K562 (cell line): Measurements from ENCODE around the gene RER1. TPM values are rescaled to one million over a fixed set of nuclear protein-coding genes. Genes with fewer than 3 reads are reported as not detected.

ENCODE experiments used
- ATAC-seq: fragments of 200-7000 bp; cut with Tn5 transposase; 3 replicates; pipeline ENCODE4 v1.9.1; 2020; ENCODE audit warnings: moderate library complexity
- BruUV-seq: library from RNA; stranded (reverse); fragments of 400-500 nt; replicated peaks from 2 replicates; lab custom pipeline; 2021; lab: Mats Ljungman, UMichigan
- CTCF ChIA-PET: fragments of 300-600 bp; formaldehyde crosslinking; extraction: SDS; loops from one replicate; lab custom pipeline; 2021; ENCODE audit warnings: low intra/inter-chr PET ratio; lab: Yijun Ruan, JAX
- POLR2A ChIA-PET: fragments of 300-600, 350-650 bp; sonication (Branson Sonifier 250); formaldehyde crosslinking; extraction: SDS; loops from one replicate; lab custom pipeline; 2021; ENCODE audit warnings: antibody characterized with exemption, inconsistent platforms; lab: Yijun Ruan, JAX
- DNase-seq, 4 experiments: peaks; one replicate each; pipeline versions ENCODE4 v3.0.0 to v3.0.0-alpha.2; 2011 to 2018; ENCODE audit warnings: low spot score in 3 of 4, mixed read lengths in 3 of 4; ENCODE audit errors: extremely low read depth in 1 of 4
- FAIRE-seq: peaks from 2 replicates; lab custom pipeline; 2011; peaks lifted over from hg19 to GRCh38; lab: Jason Lieb, UNC
- H2AFZ ChIP-seq: 2 replicates; pipeline ENCODE4 v1.6.0; 2011; ENCODE audit warnings: low read depth, low read length, control low read depth, inconsistent platforms
- H3K27ac ChIP-seq: fragments of 200-600 bp; 3 replicates; pipeline ENCODE4 v1.8.0; 2011; ENCODE audit warnings: low read depth, mild to moderate bottlenecking, control low read depth, inconsistent platforms, low read length, moderate library complexity, mixed read lengths; ENCODE audit errors: extremely low read depth
- H3K27me3 ChIP-seq, 2 experiments: fragments of 300-600 bp in 1 of 2; 2 replicates in 1 of 2; 3 replicates in 1 of 2; pipeline versions ENCODE4 v1.6.0 to v1.8.0; 2011; ENCODE audit warnings: inconsistent platforms in 2 of 2, low read length in 2 of 2, mild to moderate bottlenecking in 1 of 2, mixed read lengths in 1 of 2, moderate library complexity in 1 of 2; ENCODE audit not compliant: control insufficient read depth in 2 of 2, insufficient read depth in 2 of 2
- H3K36me3 ChIP-seq: fragments of 300-600 bp; 3 replicates; pipeline ENCODE4 v1.8.0; 2011; ENCODE audit warnings: mild to moderate bottlenecking, low read length, inconsistent platforms; ENCODE audit not compliant: control insufficient read depth, insufficient read depth
- H3K4me1 ChIP-seq, 2 experiments: fragments of 200-600 bp in 1 of 2; replicated peaks in 1 of 2; 2 replicates in 1 of 2; 3 replicates in 1 of 2; pipeline versions ENCODE4 v1.5.1 to v1.8.0; 2011; ENCODE audit warnings: inconsistent platforms in 2 of 2, low read length in 2 of 2, mild to moderate bottlenecking in 1 of 2, mixed read lengths in 1 of 2, moderate library complexity in 1 of 2; ENCODE audit not compliant: control insufficient read depth in 2 of 2, insufficient read depth in 2 of 2
- H3K4me2 ChIP-seq: 2 replicates; pipeline ENCODE4 v1.6.1; 2011; ENCODE audit warnings: low read length, control low read depth, inconsistent platforms, mixed read lengths; ENCODE audit not compliant: insufficient read depth
- H3K4me3 ChIP-seq: fragments of 200-600 bp; sonication (generic), shearing (Covaris generic); 2 replicates; pipeline ENCODE4 v1.5.1; 2016; ENCODE audit warnings: control low read depth, inconsistent platforms
- H3K79me2 ChIP-seq: fragments of 200-600 bp; 3 replicates; pipeline ENCODE4 v1.8.0; 2011; ENCODE audit warnings: low read length, inconsistent platforms; ENCODE audit not compliant: control insufficient read depth, insufficient read depth
- H3K9ac ChIP-seq, 2 experiments: 2 replicates each; pipeline versions ENCODE4 v1.6.0 to v1.6.1; 2011; ENCODE audit warnings: low read depth in 2 of 2, low read length in 2 of 2, control low read depth in 1 of 2, inconsistent platforms in 1 of 2, mild to moderate bottlenecking in 1 of 2, mixed read lengths in 1 of 2; ENCODE audit not compliant: insufficient read depth in 1 of 2
- H3K9me1 ChIP-seq: one replicate; pipeline ENCODE4 v1.6.0; 2011; ENCODE audit warnings: inconsistent platforms, mild to moderate bottlenecking, low read length, moderate library complexity; ENCODE audit not compliant: control insufficient read depth, insufficient read depth
- H3K9me3 ChIP-seq: replicated peaks from 2 replicates; pipeline ENCODE4 v1.5.1; 2011; ENCODE audit warnings: low read depth, low read length, inconsistent platforms; ENCODE audit not compliant: control insufficient read depth, insufficient read depth
- H4K20me1 ChIP-seq: replicated peaks from 2 replicates; pipeline ENCODE4 v1.6.1; 2011; ENCODE audit warnings: low read length, inconsistent platforms, mixed read lengths; ENCODE audit not compliant: control insufficient read depth, insufficient read depth
- BMI1 ChIP-seq: fragments of 150-350 bp; IDR thresholded peaks from 2 replicates; pipeline ENCODE4 v1.6.1; 2014; ENCODE audit warnings: low read length
- EWSR1 ChIP-seq: fragments of 450-650 bp; IDR thresholded peaks from 2 replicates; pipeline ENCODE4 v1.6.1; 2018; ENCODE audit warnings: borderline replicate concordance, mild to moderate bottlenecking, low read depth, moderate library complexity; ENCODE audit not compliant: partially characterized antibody
- GABPA ChIP-seq: fragments of 200-800 bp; sonication (Bioruptor generic); conservative IDR thresholded peaks from 2 replicates; pipeline ENCODE4 v1.6.1; 2016; ENCODE audit warnings: low read depth, missing genetic modification characterization, missing compliant biosample characterization
- HCFC1 ChIP-seq: IDR thresholded peaks from 2 replicates; pipeline ENCODE4 v1.6.1; 2012; ENCODE audit warnings: low read depth, low read length, improper control_type of control experiment
- MTF1 ChIP-seq: fragments of 250-450 bp; sonication (Bioruptor Pico); IDR thresholded peaks from 2 replicates; pipeline ENCODE4 v1.9.0; 2021; ENCODE audit warnings: moderate library complexity, mild to moderate bottlenecking, inconsistent platforms, borderline replicate concordance
- PML ChIP-seq: IDR thresholded peaks from 2 replicates; pipeline ENCODE4 v1.6.1; 2012; ENCODE audit warnings: low read length, inconsistent platforms
- POLR2G ChIP-seq: fragments of 200-400 bp; formaldehyde crosslinking; IDR thresholded peaks from 2 replicates; pipeline ENCODE4 v1.6.1; 2017; ENCODE audit warnings: low read depth, mild to moderate bottlenecking, antibody characterized with exemption, low read length, moderate library complexity
- SAFB ChIP-seq: fragments of 200-400 bp; formaldehyde crosslinking; IDR thresholded peaks from 2 replicates; pipeline ENCODE4 v1.6.1; 2017; ENCODE audit warnings: low read depth, low read length, borderline replicate concordance
- TBP ChIP-seq: optimal IDR thresholded peaks from 2 replicates; pipeline ENCODE3; 2011; ENCODE audit warnings: low read depth, low read length, improper control_type of control experiment
- TGIF2 ChIP-seq: sonication (generic); formaldehyde crosslinking; IDR thresholded peaks from 2 replicates; pipeline ENCODE4 v1.8.1; 2022; ENCODE audit warnings: mild to moderate bottlenecking, missing genetic modification reagents, moderate library complexity
- WGBS: fragments of 100-300 bp; shearing (Covaris generic); methylation state at CpG from one replicate; pipeline ENCODE4 v1.1.6; 2016; ENCODE audit warnings: low coverage, mixed read lengths; ENCODE audit not compliant: insufficient coverage; ENCODE audit errors: missing lambda C conversion rate; 5-methylcytosine and 5-hydroxymethylcytosine counted together
- in situ Hi-C: fragments of 300-500 bp; cut with MboI; formaldehyde crosslinking; loops from 4 replicates; pipeline ENCODE4 v1.15.0; 2018; ENCODE audit warnings: inconsistent platforms, mixed read lengths
- intact Hi-C: fragments of 100-400 bp; cut with micrococcal nuclease; formaldehyde crosslinking; loops from 2 replicates; pipeline ENCODE4 v1.14.2; 2022
- polyA plus RNA-seq, 8 experiments: library from polyadenylated mRNA; depleted of rRNA in 4 of 8; stranded (reverse) in 5 of 8; unstranded in 3 of 8; fragments of >200 nt; fragmentation: Nextera tagmentation in 2 of 8; fragmentation: Illumina TruSeq in 1 of 8; extraction: Ambion mirVana in 2 of 8; extraction: Trizol in 1 of 8; gene quantifications; 2 replicates each; pipeline versions ENCODE4 v1.2.1 to v1.2.3, GENCODE V29; 2011 to 2014; ENCODE audit warnings: inconsistent platforms in 1 of 8, missing spikeins in 1 of 8
- total RNA-seq, 7 experiments: library from RNA; depleted of rRNA in 6 of 7; stranded (reverse); fragments of >200 nt in 6 of 7; fragmentation: Illumina TruSeq in 2 of 7; extraction: Trizol in 2 of 7; gene quantifications; 2 replicates each; pipeline versions ENCODE4 v1.2.1 to v1.2.3, GENCODE V29; 2011 to 2021; ENCODE audit warnings: low replicate concordance in 1 of 7
- TF ChIP-seq, protein P1 (sequence below), 2 experiments: fragments of 450-650 bp in 1 of 2; sonication (generic) in 1 of 2; formaldehyde crosslinking in 1 of 2; IDR thresholded peaks in 1 of 2; conservative IDR thresholded peaks in 1 of 2; 2 replicates each; pipeline versions ENCODE4 v1.6.1 to v1.8.1; 2016 to 2023; ENCODE audit warnings: mild to moderate bottlenecking in 2 of 2, moderate library complexity in 2 of 2, inconsistent platforms in 1 of 2, missing genetic modification reagents in 1 of 2
- TF ChIP-seq, protein P2 (sequence below): fragments of 250-450 bp; sonication (Bioruptor Pico); IDR thresholded peaks from 2 replicates; pipeline ENCODE4 v1.4.0; 2020; ENCODE audit warnings: mild to moderate bottlenecking, moderate library complexity

Gene RER1
- total and polyA plus RNA-seq, 9 of the 15 experiments (the other 6 are each of a cell fraction or from before 2014, with no cell fraction given) = 19.6 to 354 (median 183) TPM

DNA sequence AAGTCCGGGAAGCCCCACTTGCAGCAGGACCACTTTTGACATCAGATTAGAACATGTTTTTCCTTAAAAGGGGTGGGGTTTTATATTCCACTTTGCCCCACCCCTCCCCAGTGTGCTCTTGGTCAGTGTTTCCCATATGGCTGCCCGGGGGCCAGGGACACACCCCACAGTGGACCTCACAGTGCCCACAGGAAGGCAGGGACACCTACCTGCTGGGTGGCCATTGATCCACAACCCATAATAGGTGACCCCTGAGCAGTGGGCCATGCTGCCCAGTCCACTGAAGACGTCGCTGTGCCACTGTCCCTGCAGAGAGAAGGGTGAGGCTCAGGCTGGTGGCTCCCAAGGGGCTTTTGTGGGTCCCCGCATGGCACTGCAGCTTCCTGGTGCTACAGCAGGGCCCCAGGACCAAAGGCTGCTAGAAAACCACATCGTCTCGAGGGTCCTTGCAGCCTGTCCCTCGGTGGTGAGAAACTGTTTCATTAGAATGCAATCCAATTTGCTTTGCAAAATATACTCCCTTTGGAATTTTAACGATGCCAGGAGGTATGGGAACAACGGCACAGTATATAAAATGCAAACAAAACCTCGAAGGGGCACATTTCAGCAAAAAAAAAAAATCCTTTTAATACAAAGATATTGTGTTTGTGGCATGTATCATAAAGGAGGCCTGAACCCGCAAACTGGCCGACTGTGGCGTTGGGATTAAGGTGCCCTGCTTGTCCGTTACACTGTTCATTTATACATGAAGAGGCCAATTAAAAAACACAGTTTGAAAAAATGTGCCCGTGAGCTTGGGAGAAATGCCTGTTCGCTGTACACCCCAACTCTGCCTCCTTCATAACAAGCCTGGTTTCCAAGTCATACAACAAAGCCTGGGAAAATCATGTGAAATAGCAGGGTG lies 17.1 kb upstream of the RER1 start (continued):
- TF ChIP-seq BMI1 (no peak), TGIF2 (no peak), MTF1 (CRISPR knock-in tag) (no peak), GABPA (tag) (no peak), PML (no peak), HCFC1 (no peak)

DNA sequence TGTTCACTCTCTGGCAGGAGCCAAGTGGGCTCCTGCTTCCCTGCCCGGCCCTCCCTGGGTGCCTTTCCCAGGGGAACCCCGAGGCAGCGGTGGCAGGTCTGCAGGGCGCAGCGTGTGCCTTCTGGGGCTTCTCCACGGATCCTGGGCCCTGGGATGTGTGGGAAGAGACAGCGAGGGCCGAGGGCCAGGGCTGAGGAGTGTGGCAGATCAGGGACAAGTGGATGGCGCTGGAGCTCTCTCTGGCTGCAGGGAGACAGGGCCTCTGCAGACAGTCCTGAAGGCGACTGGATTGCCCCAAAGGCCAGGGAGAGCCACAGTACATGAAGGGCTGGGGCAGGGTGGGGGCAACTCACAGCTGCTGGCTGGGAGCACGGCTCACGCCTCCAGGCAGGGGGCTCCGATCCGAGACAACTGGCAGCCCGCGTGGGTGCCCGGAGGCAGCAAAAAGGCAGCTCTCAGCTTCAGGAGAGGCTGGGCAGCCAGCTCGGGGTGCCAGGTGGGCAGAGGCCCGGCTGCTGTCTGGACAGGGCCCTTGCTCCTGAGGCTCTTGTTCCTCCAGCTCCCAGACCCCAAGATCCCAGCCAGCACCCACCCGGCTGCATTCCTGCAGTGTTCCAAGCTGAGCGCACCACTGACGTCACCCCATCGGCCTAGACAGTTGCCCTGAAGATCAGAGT lies 16.3 kb upstream of the RER1 start:
- intact Hi-C loops = loop anchor here (10.0 kb wide), 1 partner anchor 61 kb away; no protein-coding TSS in a partner anchor
- Histone ChIP-seq H4K20me1 (peaks cover 10% of the 10 kb centered on the region), H3K9me3 (no peaks in the 10 kb centered on the region), H3K4me2 (no peak overlapping the region), H3K27me3 (peaks cover 66 to 99% of the 10 kb centered on the region in 2 experiments), H3K9ac (peak overlapping the region in 1 of 2 experiments; percentile 33; a peak in 1 of 4 replicates), H3K27ac (no peak overlapping the region), H3K9me1 (no peaks in the 10 kb centered on the region), H3K4me1 (peaks cover 0 to 51% of the 10 kb centered on the region in 2 experiments; a peak in 1 of 5 replicates), H3K4me3 (no peak overlapping the region), H3K36me3 (no peaks in the 10 kb centered on the region), H2AFZ (no peak overlapping the region), H3K79me2 (no peaks in the 10 kb centered on the region)
- TF ChIP-seq EWSR1 (no peak), SAFB (no peak), TBP (no peak), POLR2G (peak; percentile 58)
- TF ChIP-seq, protein P1, sequence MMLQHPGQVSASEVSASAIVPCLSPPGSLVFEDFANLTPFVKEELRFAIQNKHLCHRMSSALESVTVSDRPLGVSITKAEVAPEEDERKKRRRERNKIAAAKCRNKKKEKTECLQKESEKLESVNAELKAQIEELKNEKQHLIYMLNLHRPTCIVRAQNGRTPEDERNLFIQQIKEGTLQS (IDR thresholded peaks at IDR 0.05) = peak; percentile 21; the same call in 1 of the 2 replicates
- TF ChIP-seq, protein P1 (CRISPR knock-in tag; conservative IDR thresholded peaks at IDR 0.05) = no peak
- TF ChIP-seq, protein P2, sequence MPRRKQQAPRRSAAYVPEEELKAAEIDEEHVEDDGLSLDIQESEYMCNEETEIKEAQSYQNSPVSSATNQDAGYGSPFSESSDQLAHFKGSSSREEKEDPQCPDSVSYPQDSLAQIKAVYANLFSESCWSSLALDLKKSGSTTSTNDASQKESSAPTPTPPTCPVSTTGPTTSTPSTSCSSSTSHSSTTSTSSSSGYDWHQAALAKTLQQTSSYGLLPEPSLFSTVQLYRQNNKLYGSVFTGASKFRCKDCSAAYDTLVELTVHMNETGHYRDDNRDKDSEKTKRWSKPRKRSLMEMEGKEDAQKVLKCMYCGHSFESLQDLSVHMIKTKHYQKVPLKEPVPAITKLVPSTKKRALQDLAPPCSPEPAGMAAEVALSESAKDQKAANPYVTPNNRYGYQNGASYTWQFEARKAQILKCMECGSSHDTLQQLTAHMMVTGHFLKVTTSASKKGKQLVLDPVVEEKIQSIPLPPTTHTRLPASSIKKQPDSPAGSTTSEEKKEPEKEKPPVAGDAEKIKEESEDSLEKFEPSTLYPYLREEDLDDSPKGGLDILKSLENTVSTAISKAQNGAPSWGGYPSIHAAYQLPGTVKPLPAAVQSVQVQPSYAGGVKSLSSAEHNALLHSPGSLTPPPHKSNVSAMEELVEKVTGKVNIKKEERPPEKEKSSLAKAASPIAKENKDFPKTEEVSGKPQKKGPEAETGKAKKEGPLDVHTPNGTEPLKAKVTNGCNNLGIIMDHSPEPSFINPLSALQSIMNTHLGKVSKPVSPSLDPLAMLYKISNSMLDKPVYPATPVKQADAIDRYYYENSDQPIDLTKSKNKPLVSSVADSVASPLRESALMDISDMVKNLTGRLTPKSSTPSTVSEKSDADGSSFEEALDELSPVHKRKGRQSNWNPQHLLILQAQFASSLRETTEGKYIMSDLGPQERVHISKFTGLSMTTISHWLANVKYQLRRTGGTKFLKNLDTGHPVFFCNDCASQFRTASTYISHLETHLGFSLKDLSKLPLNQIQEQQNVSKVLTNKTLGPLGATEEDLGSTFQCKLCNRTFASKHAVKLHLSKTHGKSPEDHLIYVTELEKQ (CRISPR knock-in tag) = no peak
- 2% methylated on average over 21 of the region's 23 CpGs for WGBS
- ChIA-PET POLR2A (no interaction called here), CTCF (no interaction called here)
- ATAC-seq (no peak; the same call in 2 of the 3 replicates), FAIRE-seq (no peak), DNase-seq (no peak)
- in situ Hi-C loops = loop anchor here (10.0 kb wide), 1 partner anchor 181 kb away; the partner anchor contains the start of gene FAAP20
- BruUV-seq = no TSS peak
